GM12801 (cell line): Measurements from ENCODE around the gene RHOB.

Source experiments
- TF ChIP-seq, protein P1 (sequence below): IDR thresholded peaks from one replicate; pipeline ENCODE4 v1.5.1; 2011; ENCODE audit warnings: control low read depth; ENCODE audit not compliant: insufficient read length; ENCODE audit errors: extremely low read depth

The RHOB gene

DNA sequence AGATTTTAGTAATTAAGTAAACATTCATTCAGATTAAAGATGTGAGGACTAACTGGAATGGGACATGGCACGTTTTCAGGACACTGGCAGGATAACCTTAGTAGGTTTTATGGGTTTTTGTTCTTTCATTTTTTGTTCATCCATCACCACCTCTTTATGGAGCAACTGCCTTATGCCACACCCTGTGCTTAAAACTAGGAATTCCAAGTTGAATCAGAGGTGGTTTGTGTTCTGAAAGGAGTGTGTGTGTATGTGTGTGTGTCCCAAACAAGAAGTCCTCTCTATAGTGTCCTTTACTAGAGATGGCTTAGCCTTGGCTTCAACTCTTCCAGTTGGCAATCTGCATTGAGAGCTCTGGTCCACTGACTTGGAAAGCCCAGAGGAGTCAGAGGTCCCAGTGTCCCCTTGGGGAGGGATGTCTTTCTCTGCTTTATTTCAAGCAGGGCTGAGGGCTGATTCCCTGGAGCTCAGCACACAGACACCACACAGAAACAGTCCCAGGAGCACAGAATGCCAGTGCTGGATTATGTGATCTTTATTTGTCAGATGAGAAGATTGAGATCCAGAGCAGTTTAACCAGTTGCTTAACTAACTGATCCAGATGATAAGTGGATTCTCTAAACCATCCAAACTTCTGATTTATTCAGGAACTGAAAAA lies 25.2 kb downstream of the RHOB start:
- TF ChIP-seq, protein P1, sequence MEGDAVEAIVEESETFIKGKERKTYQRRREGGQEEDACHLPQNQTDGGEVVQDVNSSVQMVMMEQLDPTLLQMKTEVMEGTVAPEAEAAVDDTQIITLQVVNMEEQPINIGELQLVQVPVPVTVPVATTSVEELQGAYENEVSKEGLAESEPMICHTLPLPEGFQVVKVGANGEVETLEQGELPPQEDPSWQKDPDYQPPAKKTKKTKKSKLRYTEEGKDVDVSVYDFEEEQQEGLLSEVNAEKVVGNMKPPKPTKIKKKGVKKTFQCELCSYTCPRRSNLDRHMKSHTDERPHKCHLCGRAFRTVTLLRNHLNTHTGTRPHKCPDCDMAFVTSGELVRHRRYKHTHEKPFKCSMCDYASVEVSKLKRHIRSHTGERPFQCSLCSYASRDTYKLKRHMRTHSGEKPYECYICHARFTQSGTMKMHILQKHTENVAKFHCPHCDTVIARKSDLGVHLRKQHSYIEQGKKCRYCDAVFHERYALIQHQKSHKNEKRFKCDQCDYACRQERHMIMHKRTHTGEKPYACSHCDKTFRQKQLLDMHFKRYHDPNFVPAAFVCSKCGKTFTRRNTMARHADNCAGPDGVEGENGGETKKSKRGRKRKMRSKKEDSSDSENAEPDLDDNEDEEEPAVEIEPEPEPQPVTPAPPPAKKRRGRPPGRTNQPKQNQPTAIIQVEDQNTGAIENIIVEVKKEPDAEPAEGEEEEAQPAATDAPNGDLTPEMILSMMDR = no peak

GRCh38 chr2:20472569-20472968 lies 25.7 kb downstream of the RHOB start:
- TF ChIP-seq, protein P1 = no peak

GRCh38 chr2:20473128-20473527 lies 26.3 kb downstream of the RHOB start:
- TF ChIP-seq, protein P1 = no peak

DNA sequence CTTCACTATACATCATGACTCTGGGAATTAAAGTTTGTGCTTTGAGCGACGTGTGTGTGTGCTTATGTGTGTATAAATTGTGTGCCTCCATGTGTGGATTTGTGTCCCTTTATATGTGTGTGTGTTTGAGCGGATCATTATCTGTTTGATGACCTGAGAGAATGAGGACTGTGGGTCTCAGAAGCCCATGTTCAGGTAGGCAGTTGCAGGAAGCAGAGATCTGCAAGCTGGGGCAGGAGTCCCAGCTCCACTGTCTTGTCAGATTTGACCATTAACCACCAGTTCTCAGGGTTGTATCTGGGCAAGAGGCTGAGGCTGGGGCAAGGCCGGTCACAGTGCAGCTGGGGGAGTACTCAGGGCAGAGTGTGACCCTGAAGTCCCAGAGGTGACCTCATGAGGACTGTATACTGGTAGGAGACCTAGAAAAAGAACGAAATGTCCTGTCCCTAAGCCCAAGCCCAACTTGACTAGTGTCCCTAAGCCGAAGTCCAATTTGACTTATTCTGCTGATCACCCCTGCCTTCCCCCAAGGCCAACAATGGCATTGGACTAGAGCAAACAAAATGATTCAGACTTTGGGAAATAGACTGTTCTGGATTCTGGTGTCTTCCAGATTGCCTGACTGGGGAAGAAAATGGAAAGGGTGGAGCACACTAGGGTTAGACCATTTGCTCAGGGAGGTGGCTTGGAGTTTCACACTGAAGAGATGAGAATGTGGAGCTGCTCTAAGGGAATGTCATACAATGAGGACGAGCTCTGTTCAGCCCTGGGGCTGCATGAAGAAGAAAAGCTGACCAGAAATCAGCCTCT lies 28.1 kb downstream of the RHOB start:
- TF ChIP-seq, protein P1 = no peak

GRCh38 chr2:20475567-20475952 lies 28.7 kb downstream of the RHOB start:
- TF ChIP-seq, protein P1 = no peak

DNA sequence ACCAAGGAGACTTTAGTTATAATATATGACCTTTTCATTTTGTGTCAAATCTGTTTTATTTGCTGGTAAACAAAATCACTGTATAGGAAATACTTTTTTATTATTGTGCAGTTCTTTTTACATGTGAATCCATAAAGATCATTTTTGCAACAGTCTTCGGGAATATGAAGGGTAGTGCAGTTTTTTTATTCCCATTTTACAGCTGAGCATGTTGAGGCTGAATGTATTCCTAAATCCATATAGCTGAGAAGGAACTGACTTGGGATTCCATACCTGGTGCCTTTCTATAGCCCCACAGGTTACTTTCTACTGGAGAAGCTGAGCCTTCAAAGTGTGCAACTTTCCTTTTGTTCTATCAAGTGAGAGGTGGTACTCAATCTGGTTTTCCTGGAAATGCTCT lies 29.6 kb downstream of the RHOB start:
- TF ChIP-seq, protein P1 = no peak

- TF ChIP-seq, protein P1 = no peak
Measured at GRCh38 chr2:20476950-20477349, 30.1 kb downstream of the RHOB start.
